ENCODE data around the gene SDK1.

GRCh38 chr7:3688842-3689241 is 387.8 kb downstream of the SDK1 start:
- TF ChIP-seq CTCF (conservative IDR thresholded peaks at IDR 0.05): no peak
- no peak for TF ChIP-seq ZFX (IDR thresholded peaks at IDR 0.05)
